ENCODE data around the gene ARHGDIG. TPM values are rescaled to one million over a fixed set of nuclear protein-coding genes. Genes with fewer than 3 reads are reported as not detected.

The ARHGDIG gene
- polyA plus RNA-seq, 3 donors: not detected

GRCh38 chr16:289395-289997 is 9.1 kb downstream of the ARHGDIG start:
- Histone ChIP-seq H3K9ac (ENCODE audit: insufficient read depth, low read length, poor library complexity, severe bottlenecking) (no peak overlapping the region), H3K4me3 (replicated peaks in 1 of 3; ENCODE audit: low read depth in 2 of 3, low read length in 3 of 3) (no peak overlapping the region), H3K79me2 (ENCODE audit: insufficient read depth, low read length) (no peaks in the 10 kb centered on the region), H2AFZ (ENCODE audit: insufficient read depth, low read depth, low read length, poor library complexity, severe bottlenecking) (no peak overlapping the region), H3K9me3 (replicated peaks in 1 of 2; ENCODE audit: control insufficient read depth in 1 of 2, insufficient read depth in 1 of 2, low read length in 2 of 2) (peaks cover 12 to 14% of the 10 kb centered on the region in 2 donors), H3K4me2 (replicated peaks; ENCODE audit: extremely low read depth, low read length, poor library complexity, severe bottlenecking) (no peak overlapping the region), H3K27me3 (ENCODE audit: control insufficient read depth in 2 of 2, insufficient read depth in 2 of 2, low read length in 2 of 2) (no peaks in the 10 kb centered on the region), H3K4me1 (ENCODE audit: control insufficient read depth in 1 of 2, insufficient read depth in 2 of 2, low read length in 2 of 2) (no peaks in the 10 kb centered on the region), H3K36me3 (replicated peaks in 1 of 2; ENCODE audit: control insufficient read depth in 1 of 2, insufficient read depth in 2 of 2, low read length in 2 of 2) (peaks cover 73 to 80% of the 10 kb centered on the region in 2 donors), H3K27ac (ENCODE audit: low read depth in 1 of 2, low read length in 2 of 2) (no peak overlapping the region), H4K20me1 (ENCODE audit: insufficient read depth, low read length) (no peaks in the 10 kb centered on the region)
- no peak for DNase-seq
- 96% methylated on average over 22 of the region's 22 CpGs for WGBS (ENCODE audit: insufficient coverage)
- Mint-ChIP-seq H3K4me1 (no peaks in the 10 kb centered on the region), H3K4me3 (no peak overlapping the region), H3K36me3 (peaks cover 50 to 77% of the 10 kb centered on the region in 2 donors), H3K27ac (peak overlapping the region in 1 of 7 donors; percentile 37), H3K27me3 (ENCODE audit: low read depth in 3 of 3) (no peaks in the 10 kb centered on the region), H3K9me3 (peaks cover 0 to 22% (median 8%) of the 10 kb centered on the region in 7 donors)
- TF ChIP-seq, protein P1, sequence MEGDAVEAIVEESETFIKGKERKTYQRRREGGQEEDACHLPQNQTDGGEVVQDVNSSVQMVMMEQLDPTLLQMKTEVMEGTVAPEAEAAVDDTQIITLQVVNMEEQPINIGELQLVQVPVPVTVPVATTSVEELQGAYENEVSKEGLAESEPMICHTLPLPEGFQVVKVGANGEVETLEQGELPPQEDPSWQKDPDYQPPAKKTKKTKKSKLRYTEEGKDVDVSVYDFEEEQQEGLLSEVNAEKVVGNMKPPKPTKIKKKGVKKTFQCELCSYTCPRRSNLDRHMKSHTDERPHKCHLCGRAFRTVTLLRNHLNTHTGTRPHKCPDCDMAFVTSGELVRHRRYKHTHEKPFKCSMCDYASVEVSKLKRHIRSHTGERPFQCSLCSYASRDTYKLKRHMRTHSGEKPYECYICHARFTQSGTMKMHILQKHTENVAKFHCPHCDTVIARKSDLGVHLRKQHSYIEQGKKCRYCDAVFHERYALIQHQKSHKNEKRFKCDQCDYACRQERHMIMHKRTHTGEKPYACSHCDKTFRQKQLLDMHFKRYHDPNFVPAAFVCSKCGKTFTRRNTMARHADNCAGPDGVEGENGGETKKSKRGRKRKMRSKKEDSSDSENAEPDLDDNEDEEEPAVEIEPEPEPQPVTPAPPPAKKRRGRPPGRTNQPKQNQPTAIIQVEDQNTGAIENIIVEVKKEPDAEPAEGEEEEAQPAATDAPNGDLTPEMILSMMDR (IDR thresholded peaks at IDR 0.05): no peak
- intact Hi-C loops (cut with micrococcal nuclease): loop anchor here in 1 of 2 donors (5.0 kb wide), 1 partner anchor 87 kb away; no protein-coding TSS in a partner anchor

DNA sequence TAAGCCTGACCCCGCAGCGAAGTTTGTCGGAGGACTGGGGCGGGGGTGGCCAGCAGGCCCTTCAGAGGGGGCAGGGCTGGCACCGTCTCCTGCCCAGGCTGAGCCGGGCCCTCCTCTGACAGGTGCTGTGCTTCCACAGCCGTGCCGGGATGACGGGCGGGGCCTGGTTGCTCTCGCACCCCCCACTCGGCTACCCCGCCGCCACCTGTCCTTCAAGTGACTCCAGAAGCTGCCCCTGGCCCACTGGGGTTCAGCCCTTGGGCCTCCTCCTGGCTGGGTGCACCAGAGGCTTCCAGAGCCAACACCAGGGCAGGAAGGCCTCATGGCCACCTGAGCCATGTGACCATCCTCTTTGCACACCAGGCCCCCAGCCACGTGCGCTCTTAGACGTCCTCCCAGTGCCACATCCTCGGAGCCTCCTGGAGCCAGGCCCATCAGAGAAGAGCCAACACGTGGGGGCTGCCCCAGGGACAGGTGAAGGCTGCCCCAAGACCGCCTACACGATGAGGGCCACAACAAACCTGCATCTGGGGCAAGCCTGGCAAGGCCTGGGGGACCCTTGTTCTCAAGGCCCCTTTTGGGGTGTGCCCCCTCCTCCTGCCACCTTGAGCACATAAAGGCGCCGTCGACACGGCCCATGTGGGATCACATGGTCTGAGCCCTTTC is 9.8 kb downstream of the ARHGDIG start:
- no peak overlapping the region for H3K4me3 ChIP-seq (replicated peaks in 1 of 3; ENCODE audit: low read depth in 2 of 3, low read length in 3 of 3)
- H3K9ac ChIP-seq (ENCODE audit: insufficient read depth, low read length, poor library complexity, severe bottlenecking): no peak overlapping the region
- Mint-ChIP-seq H3K9me3 (peaks cover 0 to 19% (median 7%) of the 10 kb centered on the region in 7 donors), H3K4me3 (no peak overlapping the region), H3K4me1 (no peaks in the 10 kb centered on the region), H3K27ac (peak overlapping the region in 2 of 7 donors; percentile 25 to 37), H3K36me3 (peaks cover 50 to 79% of the 10 kb centered on the region in 2 donors), H3K27me3 (ENCODE audit: low read depth in 3 of 3) (no peaks in the 10 kb centered on the region)
- H3K4me2 ChIP-seq (replicated peaks; ENCODE audit: extremely low read depth, low read length, poor library complexity, severe bottlenecking): no peak overlapping the region
- no peak overlapping the region for H3K27ac ChIP-seq (ENCODE audit: low read depth in 1 of 2, low read length in 2 of 2)
- TF ChIP-seq, protein P1 (IDR thresholded peaks at IDR 0.05): no peak
- peaks cover 12 to 14% of the 10 kb centered on the region in 2 donors for H3K9me3 ChIP-seq (replicated peaks in 1 of 2; ENCODE audit: control insufficient read depth in 1 of 2, insufficient read depth in 1 of 2, low read length in 2 of 2)
- intact Hi-C loops (cut with micrococcal nuclease): no loop called here
- no peaks in the 10 kb centered on the region for H4K20me1 ChIP-seq (ENCODE audit: insufficient read depth, low read length)
- no peaks in the 10 kb centered on the region for H3K4me1 ChIP-seq (ENCODE audit: control insufficient read depth in 1 of 2, insufficient read depth in 2 of 2, low read length in 2 of 2)
- WGBS (ENCODE audit: insufficient coverage): 96% methylated on average over 25 of the region's 25 CpGs
- peaks cover 73 to 82% of the 10 kb centered on the region in 2 donors for H3K36me3 ChIP-seq (replicated peaks in 1 of 2; ENCODE audit: control insufficient read depth in 1 of 2, insufficient read depth in 2 of 2, low read length in 2 of 2)
- no peak overlapping the region for H2AFZ ChIP-seq (ENCODE audit: insufficient read depth, low read depth, low read length, poor library complexity, severe bottlenecking)
- no peaks in the 10 kb centered on the region for H3K79me2 ChIP-seq (ENCODE audit: insufficient read depth, low read length)
- H3K27me3 ChIP-seq (ENCODE audit: control insufficient read depth in 2 of 2, insufficient read depth in 2 of 2, low read length in 2 of 2): no peaks in the 10 kb centered on the region
- DNase-seq: no peak

Measured in CD14-positive monocyte (primary cell).